ENCODE results near the gene ZNF497.

ZNF497 gene

DNA sequence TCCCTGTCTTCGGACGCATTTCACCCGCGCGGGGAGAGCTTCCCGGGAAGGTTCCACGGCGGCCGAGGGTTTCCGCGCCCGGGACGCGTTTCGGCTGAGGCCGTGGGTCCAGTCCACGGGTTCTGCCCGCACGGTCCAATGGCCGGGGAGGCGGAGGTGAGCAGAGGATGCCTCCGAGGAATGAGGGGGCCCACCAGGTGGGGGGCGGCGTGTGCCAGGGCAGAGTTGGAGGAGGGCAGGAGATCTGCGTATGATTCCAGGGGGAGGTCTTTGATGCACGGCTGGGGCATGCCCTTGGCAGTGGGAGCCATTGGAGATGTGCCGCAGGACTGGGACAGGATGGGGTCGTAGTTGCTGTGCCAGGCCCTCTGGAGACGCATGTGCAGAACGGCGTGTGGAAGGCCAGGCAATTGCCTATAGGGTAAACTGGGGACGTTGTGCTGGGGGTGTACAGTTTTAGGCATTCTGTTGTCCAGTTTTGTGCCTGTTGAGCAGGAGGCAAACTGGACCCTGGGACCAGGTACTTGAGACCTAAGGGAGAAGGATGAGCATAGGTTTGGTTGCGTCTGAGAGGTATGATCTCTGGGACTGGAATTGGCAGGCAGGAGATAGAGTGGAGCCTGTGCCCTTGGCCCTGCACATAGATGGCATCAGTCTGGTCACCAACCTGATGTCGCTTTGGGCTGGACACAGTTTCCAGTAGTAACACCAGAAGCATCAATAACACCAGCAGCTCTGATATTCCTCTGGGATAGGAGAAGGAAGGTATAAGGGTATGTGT is 46.6 kb upstream of the ZNF497 start (continued):
- TF ChIP-seq ZNF544 (tag by site-specific recombination; IDR thresholded peaks at IDR 0.05) (no peak), CTCF (tag by site-specific recombination; IDR thresholded peaks at IDR 0.05) (peak; percentile 44), ZNF677 (tag by site-specific recombination; IDR thresholded peaks at IDR 0.05) (no peak), ZBTB48 (tag by site-specific recombination; IDR thresholded peaks at IDR 0.05) (peak; percentile 12; the same call in 1 of the 2 replicates), ZNF148 (tag by site-specific recombination; IDR thresholded peaks at IDR 0.05; ENCODE audit: borderline replicate concordance) (no peak), ZNF140 (tag by site-specific recombination; IDR thresholded peaks at IDR 0.05) (no peak), ZNF302 (tag by site-specific recombination; IDR thresholded peaks at IDR 0.05; ENCODE audit: low read depth) (no peak), ZNF324 (tag by site-specific recombination; IDR thresholded peaks at IDR 0.05) (no peak), ZNF600 (tag by site-specific recombination; IDR thresholded peaks at IDR 0.05) (peak; percentile 49), ZNF174 (tag by site-specific recombination; IDR thresholded peaks at IDR 0.05) (no peak), ZNF707 (tag by site-specific recombination; IDR thresholded peaks at IDR 0.05) (no peak), ZSCAN23 (tag by site-specific recombination; IDR thresholded peaks at IDR 0.05) (no peak), SCRT2 (tag by site-specific recombination; IDR thresholded peaks at IDR 0.05) (no peak), HOXA7 (CRISPR knock-in tag; IDR thresholded peaks at IDR 0.05; ENCODE audit: borderline replicate concordance) (no peak), ZNF366 (tag by site-specific recombination; conservative IDR thresholded peaks at IDR 0.05) (no peak), GLI2 (tag by site-specific recombination; IDR thresholded peaks at IDR 0.05; ENCODE audit: borderline replicate concordance, low read depth) (no peak), KLF7 (tag by site-specific recombination; IDR thresholded peaks at IDR 0.05; ENCODE audit: borderline replicate concordance) (no peak), ZSCAN30 (tag by site-specific recombination; IDR thresholded peaks at IDR 0.05) (no peak), SP2 (tag by site-specific recombination; IDR thresholded peaks at IDR 0.05) (peak; percentile 74), PRDM10 (tag by site-specific recombination; IDR thresholded peaks at IDR 0.05) (peak; percentile 56), ZNF10 (tag by site-specific recombination; IDR thresholded peaks at IDR 0.05) (no peak), KLF16 (tag by site-specific recombination; IDR thresholded peaks at IDR 0.05) (0 out of 2 replicates have a peak, but pooled peaks have one; percentile 12), ZNF239 (tag by site-specific recombination; IDR thresholded peaks at IDR 0.05) (no peak), ZNF501 (tag by site-specific recombination; IDR thresholded peaks at IDR 0.05) (peak; percentile 67; the same call in 1 of the 2 replicates), ZNF830 (tag by site-specific recombination; IDR thresholded peaks at IDR 0.05; ENCODE audit: low read depth) (no peak), ZNF138 (tag by site-specific recombination; IDR thresholded peaks at IDR 0.05; ENCODE audit: borderline replicate concordance) (no peak), ZNF280D (tag by site-specific recombination; IDR thresholded peaks at IDR 0.05) (no peak)
- TF ChIP-seq, protein P1, sequence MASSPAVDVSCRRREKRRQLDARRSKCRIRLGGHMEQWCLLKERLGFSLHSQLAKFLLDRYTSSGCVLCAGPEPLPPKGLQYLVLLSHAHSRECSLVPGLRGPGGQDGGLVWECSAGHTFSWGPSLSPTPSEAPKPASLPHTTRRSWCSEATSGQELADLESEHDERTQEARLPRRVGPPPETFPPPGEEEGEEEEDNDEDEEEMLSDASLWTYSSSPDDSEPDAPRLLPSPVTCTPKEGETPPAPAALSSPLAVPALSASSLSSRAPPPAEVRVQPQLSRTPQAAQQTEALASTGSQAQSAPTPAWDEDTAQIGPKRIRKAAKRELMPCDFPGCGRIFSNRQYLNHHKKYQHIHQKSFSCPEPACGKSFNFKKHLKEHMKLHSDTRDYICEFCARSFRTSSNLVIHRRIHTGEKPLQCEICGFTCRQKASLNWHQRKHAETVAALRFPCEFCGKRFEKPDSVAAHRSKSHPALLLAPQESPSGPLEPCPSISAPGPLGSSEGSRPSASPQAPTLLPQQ (tag by site-specific recombination; IDR thresholded peaks at IDR 0.05): peak; percentile 99
